SK-N-SH treated with all-trans-retinoic acid at 6 μM for 48 hours (cell line): ENCODE results near the gene BTG2.

Experiments
- CSDC2 ChIP-seq: fragments of 250-450 bp; sonication (Bioruptor Pico); IDR thresholded peaks from 2 replicates; pipeline ENCODE4 v1.5.0; 2020; ENCODE audit warnings: mild to moderate bottlenecking, moderate library complexity
- RARB ChIP-seq: fragments of 250-450 bp; sonication (Bioruptor Pico); IDR thresholded peaks from 2 replicates; pipeline ENCODE4 v1.8.0; 2021; ENCODE audit warnings: mild to moderate bottlenecking, moderate library complexity
- ZFP3 ChIP-seq: fragments of 250-450 bp; sonication (Bioruptor Pico); IDR thresholded peaks from 2 replicates; pipeline ENCODE4 v1.5.0; 2020; ENCODE audit warnings: mild to moderate bottlenecking, moderate library complexity
- TF ChIP-seq, protein P1 (sequence below): fragments of 250-450 bp; sonication (Bioruptor Pico); IDR thresholded peaks from 2 replicates; pipeline ENCODE4 v1.8.0; 2020; ENCODE audit warnings: mild to moderate bottlenecking, moderate library complexity, borderline replicate concordance
- TF ChIP-seq, protein P2 (sequence below): fragments of 250-450 bp; sonication (Bioruptor Pico); IDR thresholded peaks from 2 replicates; pipeline ENCODE4 v1.5.1; 2020; ENCODE audit warnings: low read depth, mild to moderate bottlenecking, moderate library complexity

DNA sequence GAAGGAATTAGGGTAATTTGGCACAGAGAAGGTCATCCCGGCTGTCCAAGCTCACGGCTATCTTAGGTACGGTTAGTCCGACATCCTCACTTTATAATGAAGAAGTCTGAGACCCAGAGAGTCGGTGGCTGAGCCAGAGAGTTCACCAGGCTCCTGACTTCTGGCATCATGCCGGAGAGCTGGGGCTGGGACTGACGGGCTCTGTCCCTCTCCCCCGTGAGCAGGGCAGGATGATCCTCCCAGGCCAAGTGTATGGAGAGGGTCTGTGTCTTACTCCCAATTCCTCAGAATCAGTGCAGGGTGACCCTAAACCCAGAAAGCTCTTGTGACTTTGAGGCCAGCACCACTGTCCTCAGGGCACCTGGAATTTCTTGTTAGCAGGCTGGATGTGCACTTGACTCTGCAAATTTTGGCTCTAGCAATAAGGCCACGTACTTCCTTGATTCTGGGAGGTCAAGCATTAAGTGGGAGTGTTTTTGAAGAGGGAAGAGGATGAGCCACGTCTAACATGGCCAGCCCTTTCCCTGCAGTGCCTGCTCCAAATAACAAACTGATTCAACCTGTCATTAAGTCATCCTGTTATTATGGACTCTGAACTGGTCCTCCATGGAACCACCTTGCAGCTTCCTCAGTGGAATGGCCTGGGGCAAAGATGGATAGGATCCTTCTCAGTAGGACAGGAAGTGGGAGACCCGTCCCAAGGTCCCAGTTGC lies 20.8 kb upstream of the BTG2 start:
- TF ChIP-seq, protein P1, sequence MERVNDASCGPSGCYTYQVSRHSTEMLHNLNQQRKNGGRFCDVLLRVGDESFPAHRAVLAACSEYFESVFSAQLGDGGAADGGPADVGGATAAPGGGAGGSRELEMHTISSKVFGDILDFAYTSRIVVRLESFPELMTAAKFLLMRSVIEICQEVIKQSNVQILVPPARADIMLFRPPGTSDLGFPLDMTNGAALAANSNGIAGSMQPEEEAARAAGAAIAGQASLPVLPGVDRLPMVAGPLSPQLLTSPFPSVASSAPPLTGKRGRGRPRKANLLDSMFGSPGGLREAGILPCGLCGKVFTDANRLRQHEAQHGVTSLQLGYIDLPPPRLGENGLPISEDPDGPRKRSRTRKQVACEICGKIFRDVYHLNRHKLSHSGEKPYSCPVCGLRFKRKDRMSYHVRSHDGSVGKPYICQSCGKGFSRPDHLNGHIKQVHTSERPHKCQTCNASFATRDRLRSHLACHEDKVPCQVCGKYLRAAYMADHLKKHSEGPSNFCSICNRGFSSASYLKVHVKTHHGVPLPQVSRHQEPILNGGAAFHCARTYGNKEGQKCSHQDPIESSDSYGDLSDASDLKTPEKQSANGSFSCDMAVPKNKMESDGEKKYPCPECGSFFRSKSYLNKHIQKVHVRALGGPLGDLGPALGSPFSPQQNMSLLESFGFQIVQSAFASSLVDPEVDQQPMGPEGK (CRISPR knock-in tag), result no peak
- TF ChIP-seq ZFP3 (no peak), CSDC2 (CRISPR knock-in tag) (no peak), RARB (CRISPR knock-in tag) (no peak)
- TF ChIP-seq, protein P2, sequence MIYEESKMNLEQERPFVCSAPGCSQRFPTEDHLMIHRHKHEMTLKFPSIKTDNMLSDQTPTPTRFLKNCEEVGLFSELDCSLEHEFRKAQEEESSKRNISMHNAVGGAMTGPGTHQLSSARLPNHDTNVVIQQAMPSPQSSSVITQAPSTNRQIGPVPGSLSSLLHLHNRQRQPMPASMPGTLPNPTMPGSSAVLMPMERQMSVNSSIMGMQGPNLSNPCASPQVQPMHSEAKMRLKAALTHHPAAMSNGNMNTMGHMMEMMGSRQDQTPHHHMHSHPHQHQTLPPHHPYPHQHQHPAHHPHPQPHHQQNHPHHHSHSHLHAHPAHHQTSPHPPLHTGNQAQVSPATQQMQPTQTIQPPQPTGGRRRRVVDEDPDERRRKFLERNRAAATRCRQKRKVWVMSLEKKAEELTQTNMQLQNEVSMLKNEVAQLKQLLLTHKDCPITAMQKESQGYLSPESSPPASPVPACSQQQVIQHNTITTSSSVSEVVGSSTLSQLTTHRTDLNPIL (CRISPR knock-in tag), result no peak
